ENCODE measurements around the gene MTIF3. TPM values are rescaled to one million over a fixed set of nuclear protein-coding genes. Genes with fewer than 3 reads are reported as not detected.

MTIF3 gene
- total RNA-seq, 1 experiment from 2014 or later: 31.6 TPM

DNA sequence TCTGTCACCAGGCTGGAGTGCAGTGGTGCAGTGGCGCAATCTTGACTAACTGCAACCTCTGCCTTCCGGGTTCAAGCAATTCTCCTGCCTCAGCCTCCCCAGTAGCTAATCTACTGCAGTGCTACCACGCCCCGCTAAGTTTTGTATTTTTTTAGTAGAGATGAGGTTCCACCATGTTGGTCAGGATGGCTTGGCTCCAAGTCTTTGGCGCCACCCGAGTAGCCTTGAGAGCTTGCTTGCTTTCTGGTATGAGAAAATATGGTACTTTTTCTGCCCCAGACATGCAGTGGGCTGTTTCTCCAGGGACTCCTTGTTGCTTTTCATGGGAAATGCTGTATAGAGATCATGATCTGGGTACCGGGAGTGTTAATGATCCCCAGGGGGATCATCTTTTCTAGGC is 60.5 kb downstream of the MTIF3 start:
- Histone ChIP-seq H3T11ph (ENCODE audit: low read length) (no peak overlapping the region), H4K5ac (ENCODE audit: insufficient read length, low read depth, low read length) (no peak overlapping the region), H3K9me3 (ENCODE audit: control insufficient read depth, low read depth, low read length) (no peaks in the 10 kb centered on the region), H3K4ac (ENCODE audit: low read depth, low read length) (no peak overlapping the region), H2BK20ac (ENCODE audit: low read depth, low read length, poor library complexity, severe bottlenecking) (no peak overlapping the region), H3K27ac (ENCODE audit: insufficient read length, low read depth, low read length) (no peak overlapping the region), H2BK12ac (ENCODE audit: insufficient read length, low read depth, low read length) (no peak overlapping the region), H3K23me2 (ENCODE audit: insufficient read length, low read depth, low read length, poor library complexity, severe bottlenecking) (no peaks in the 10 kb centered on the region), H3K56ac (ENCODE audit: insufficient read length, low read depth, low read length) (no peak overlapping the region), H3K14ac (ENCODE audit: insufficient read depth, low read length) (no peak overlapping the region), H4K20me1 (ENCODE audit: control insufficient read depth, insufficient read depth, insufficient read length) (no peaks in the 10 kb centered on the region), H3K23ac (ENCODE audit: insufficient read length, low read depth, low read length) (no peak overlapping the region), H2AK5ac (ENCODE audit: insufficient read length, low read length) (no peak overlapping the region), H3K4me2 (ENCODE audit: insufficient read depth, insufficient read length, low read length) (no peak overlapping the region), H3K4me1 (ENCODE audit: insufficient read depth, low read length) (no peaks in the 10 kb centered on the region; the same call in 1 of the 2 replicates), H2BK15ac (ENCODE audit: low read depth, low read length) (no peak overlapping the region), H2AFZ (ENCODE audit: low read length) (no peak overlapping the region), H3K9ac (ENCODE audit: extremely low read depth, insufficient read length, low read length) (no peak overlapping the region), H3K79me2 (ENCODE audit: insufficient read depth, low read length) (no peaks in the 10 kb centered on the region), H3K27me3 (ENCODE audit: insufficient read depth, low read length) (no peaks in the 10 kb centered on the region), H2BK120ac (ENCODE audit: low read depth, low read length, poor library complexity, severe bottlenecking) (no peak overlapping the region), H3K79me1 (ENCODE audit: insufficient read depth, low read depth, low read length, poor library complexity, severe bottlenecking) (no peaks in the 10 kb centered on the region), H3K18ac (ENCODE audit: insufficient read length, low read depth, low read length) (no peak overlapping the region), H4K91ac (ENCODE audit: insufficient read length, low read depth, low read length) (no peak overlapping the region), H2BK5ac (ENCODE audit: insufficient read length, low read length) (no peak overlapping the region), H4K8ac (replicated peaks; ENCODE audit: insufficient read length, low read depth, low read length) (no peak overlapping the region)
- no peak overlapping the region for H3K27ac Mint-ChIP-seq
- TF ChIP-seq, protein P1, sequence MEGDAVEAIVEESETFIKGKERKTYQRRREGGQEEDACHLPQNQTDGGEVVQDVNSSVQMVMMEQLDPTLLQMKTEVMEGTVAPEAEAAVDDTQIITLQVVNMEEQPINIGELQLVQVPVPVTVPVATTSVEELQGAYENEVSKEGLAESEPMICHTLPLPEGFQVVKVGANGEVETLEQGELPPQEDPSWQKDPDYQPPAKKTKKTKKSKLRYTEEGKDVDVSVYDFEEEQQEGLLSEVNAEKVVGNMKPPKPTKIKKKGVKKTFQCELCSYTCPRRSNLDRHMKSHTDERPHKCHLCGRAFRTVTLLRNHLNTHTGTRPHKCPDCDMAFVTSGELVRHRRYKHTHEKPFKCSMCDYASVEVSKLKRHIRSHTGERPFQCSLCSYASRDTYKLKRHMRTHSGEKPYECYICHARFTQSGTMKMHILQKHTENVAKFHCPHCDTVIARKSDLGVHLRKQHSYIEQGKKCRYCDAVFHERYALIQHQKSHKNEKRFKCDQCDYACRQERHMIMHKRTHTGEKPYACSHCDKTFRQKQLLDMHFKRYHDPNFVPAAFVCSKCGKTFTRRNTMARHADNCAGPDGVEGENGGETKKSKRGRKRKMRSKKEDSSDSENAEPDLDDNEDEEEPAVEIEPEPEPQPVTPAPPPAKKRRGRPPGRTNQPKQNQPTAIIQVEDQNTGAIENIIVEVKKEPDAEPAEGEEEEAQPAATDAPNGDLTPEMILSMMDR (conservative IDR thresholded peaks at IDR 0.05): no peak
- no peak overlapping the region for H3K4me3 Mint-ChIP-seq
- no peaks in the 10 kb centered on the region for H3K9me3 Mint-ChIP-seq
- H3K4me1 Mint-ChIP-seq: peaks cover 6 to 12% of the 10 kb centered on the region in 2 experiments
- DNase-seq: no peak
- WGBS (ENCODE audit: extremely low coverage, insufficient read length, low lambda C conversion rate): no CpG with 5 or more reads among the region's 7 CpGs
- no peaks in the 10 kb centered on the region for H3K36me3 Mint-ChIP-seq (ENCODE audit: insufficient read depth in 1 of 3, low read depth in 3 of 3)
- H3K27me3 Mint-ChIP-seq (ENCODE audit: low read depth): peaks cover 2% of the 10 kb centered on the region; the same call in 1 of the 2 replicates

Data from H9 (cell line).